ENCODE data around the gene MED13.

MED13 gene

GRCh38 chr17:62096401-62096670 lies 31.3 kb upstream of the MED13 start:
- H3K27ac ChIP-seq (replicated peaks) = no peak overlapping the region
- DNase-seq (ENCODE audit: low read depth in 1 of 2, low spot score in 1 of 2) = no peak
- H3K27me3 ChIP-seq (ENCODE audit: insufficient read depth, poor library complexity, severe bottlenecking) = no peaks in the 10 kb centered on the region
- H3K4me3 ChIP-seq (replicated peaks; ENCODE audit: insufficient read depth, low read length) = no peak overlapping the region
- no peak for TF ChIP-seq CTCF (IDR thresholded peaks at IDR 0.05; ENCODE audit: insufficient read depth, low read length)

- DNase-seq (ENCODE audit: low read depth in 1 of 2, low spot score in 1 of 2) = no peak
- H3K27ac ChIP-seq (replicated peaks) = no peak overlapping the region
- no peak for TF ChIP-seq REST (IDR thresholded peaks at IDR 0.05; ENCODE audit: insufficient replicate concordance, low read depth)
- TF ChIP-seq POLR2AphosphoS5 (IDR thresholded peaks at IDR 0.05; ENCODE audit: low read depth) = no peak
- TF ChIP-seq SPI1 (IDR thresholded peaks at IDR 0.05; ENCODE audit: borderline replicate concordance, low read depth) = no peak
- no peak for TF ChIP-seq GABPA (IDR thresholded peaks at IDR 0.05; ENCODE audit: low read depth)
- TF ChIP-seq CTCF (IDR thresholded peaks at IDR 0.05; ENCODE audit: insufficient read depth, low read length) = no peak
- no peak overlapping the region for H3K4me3 ChIP-seq (replicated peaks; ENCODE audit: insufficient read depth, low read length)
- H3K27me3 ChIP-seq (ENCODE audit: insufficient read depth, poor library complexity, severe bottlenecking) = no peaks in the 10 kb centered on the region
Measured at GRCh38 chr17:62094175-62094574, 29.1 kb upstream of the MED13 start.

- no peak for DNase-seq (ENCODE audit: low read depth in 1 of 2, low spot score in 1 of 2)
- Histone ChIP-seq H3K4me3 (replicated peaks; ENCODE audit: insufficient read depth, low read length) (no peak overlapping the region), H3K27ac (replicated peaks) (no peak overlapping the region), H3K27me3 (ENCODE audit: insufficient read depth, poor library complexity, severe bottlenecking) (no peaks in the 10 kb centered on the region)
- TF ChIP-seq CTCF (IDR thresholded peaks at IDR 0.05; ENCODE audit: insufficient read depth, low read length) = no peak
Measured at GRCh38 chr17:62093188-62094155, 28.4 kb upstream of the MED13 start.

GRCh38 chr17:62092784-62093183 lies 27.7 kb upstream of the MED13 start:
- no peak for DNase-seq (ENCODE audit: low read depth in 1 of 2, low spot score in 1 of 2)
- no peak overlapping the region for H3K27ac ChIP-seq (replicated peaks)
- TF ChIP-seq POLR2AphosphoS5 (IDR thresholded peaks at IDR 0.05; ENCODE audit: low read depth) = no peak
- TF ChIP-seq REST (IDR thresholded peaks at IDR 0.05; ENCODE audit: insufficient replicate concordance, low read depth) = no peak
- TF ChIP-seq SPI1 (IDR thresholded peaks at IDR 0.05; ENCODE audit: borderline replicate concordance, low read depth) = no peak
- TF ChIP-seq GABPA (IDR thresholded peaks at IDR 0.05; ENCODE audit: low read depth) = no peak
- no peak for TF ChIP-seq CTCF (IDR thresholded peaks at IDR 0.05; ENCODE audit: insufficient read depth, low read length)
- no peak overlapping the region for H3K4me3 ChIP-seq (replicated peaks; ENCODE audit: insufficient read depth, low read length)
- no peaks in the 10 kb centered on the region for H3K27me3 ChIP-seq (ENCODE audit: insufficient read depth, poor library complexity, severe bottlenecking)

All from HL-60 (cell line).